SK-N-SH treated with all-trans-retinoic acid at 6 μM for 48 hours (cell line): ENCODE results near the gene ANKLE2.

Experiments
- ATAC-seq: fragments of 200-7000 bp; cut with Tn5 transposase; 3 replicates; pipeline ENCODE4 v1.9.1; 2020; ENCODE audit warnings: mild to moderate bottlenecking, moderate library complexity
- BACH2 ChIP-seq: fragments of 250-450 bp; sonication (Bioruptor Pico); IDR thresholded peaks from 2 replicates; pipeline ENCODE4 v1.9.0; 2021; ENCODE audit warnings: mild to moderate bottlenecking, borderline replicate concordance
- CREB5 ChIP-seq: fragments of 250-450 bp; sonication (Bioruptor Pico); IDR thresholded peaks from 2 replicates; pipeline ENCODE4 v1.5.1; 2020; ENCODE audit warnings: low read depth, mild to moderate bottlenecking, moderate library complexity
- CSRNP3 ChIP-seq: fragments of 250-450 bp; sonication (Bioruptor Pico); IDR thresholded peaks from 2 replicates; pipeline ENCODE4 v1.5.1; 2021; ENCODE audit warnings: mild to moderate bottlenecking, moderate library complexity
- ESRRG ChIP-seq: fragments of 250-450 bp; sonication (Bioruptor Pico); IDR thresholded peaks from 2 replicates; pipeline ENCODE4 v1.6.1; 2021; ENCODE audit warnings: mild to moderate bottlenecking
- GLIS3 ChIP-seq: fragments of 250-450 bp; sonication (Bioruptor Pico); IDR thresholded peaks from 2 replicates; pipeline ENCODE4 v1.5.0; 2020; ENCODE audit warnings: mild to moderate bottlenecking, moderate library complexity
- ISL1 ChIP-seq: fragments of 250-450 bp; sonication (Bioruptor Pico); IDR thresholded peaks from 2 replicates; pipeline ENCODE4 v2.1.2; 2022; ENCODE audit warnings: mild to moderate bottlenecking, moderate library complexity
- PATZ1 ChIP-seq: fragments of 250-450 bp; sonication (Bioruptor Pico); IDR thresholded peaks from 2 replicates; pipeline ENCODE4 v1.8.0; 2020; ENCODE audit warnings: mild to moderate bottlenecking, moderate library complexity, borderline replicate concordance
- POU6F1 ChIP-seq: fragments of 250-450 bp; sonication (Bioruptor Pico); IDR thresholded peaks from 2 replicates; pipeline ENCODE4 v1.8.0; 2021; ENCODE audit warnings: low read depth, mild to moderate bottlenecking, moderate library complexity, borderline replicate concordance
- PPARA ChIP-seq: fragments of 250-450 bp; sonication (Bioruptor Pico); IDR thresholded peaks from 2 replicates; pipeline ENCODE4 v1.5.0; 2020; ENCODE audit warnings: mild to moderate bottlenecking, borderline replicate concordance
- SNAI2 ChIP-seq: fragments of 250-450 bp; sonication (Bioruptor Pico); IDR thresholded peaks from 2 replicates; pipeline ENCODE4 v1.5.0; 2020; ENCODE audit warnings: mild to moderate bottlenecking, moderate library complexity
- TCF4 ChIP-seq: fragments of 250-450 bp; sonication (Bioruptor Pico); IDR thresholded peaks from 2 replicates; pipeline ENCODE4 v1.8.0; 2021; ENCODE audit warnings: mild to moderate bottlenecking, moderate library complexity, borderline replicate concordance
- TOX ChIP-seq: fragments of 250-450 bp; sonication (Bioruptor Pico); IDR thresholded peaks from 2 replicates; pipeline ENCODE4 v1.8.0; 2021; ENCODE audit warnings: mild to moderate bottlenecking, moderate library complexity, borderline replicate concordance
- TSHZ2 ChIP-seq: fragments of 250-450 bp; sonication (Bioruptor Pico); IDR thresholded peaks from 2 replicates; pipeline ENCODE4 v1.5.0; 2020; ENCODE audit warnings: mild to moderate bottlenecking, moderate library complexity
- ZC3H10 ChIP-seq: fragments of 250-450 bp; sonication (Bioruptor Pico); IDR thresholded peaks from 2 replicates; pipeline ENCODE4 v1.5.1; 2021; ENCODE audit warnings: mild to moderate bottlenecking, moderate library complexity
- ZFP3 ChIP-seq: fragments of 250-450 bp; sonication (Bioruptor Pico); IDR thresholded peaks from 2 replicates; pipeline ENCODE4 v1.5.0; 2020; ENCODE audit warnings: mild to moderate bottlenecking, moderate library complexity
- ZNF565 ChIP-seq: fragments of 450-650 bp; formaldehyde crosslinking; conservative IDR thresholded peaks from 2 replicates; pipeline ENCODE4 v1.5.0; 2020; ENCODE audit warnings: low read depth, mild to moderate bottlenecking, moderate library complexity
- ZNF8 ChIP-seq: fragments of 450-650 bp; formaldehyde crosslinking; IDR thresholded peaks from 2 replicates; pipeline ENCODE4 v1.5.0; 2020; ENCODE audit warnings: mild to moderate bottlenecking, moderate library complexity

ANKLE2 gene

GRCh38 chr12:132729541-132730320 is 31.9 kb downstream of the ANKLE2 start (continued):
- TF ChIP-seq CREB5 (CRISPR knock-in tag): no peak
- no peak for TF ChIP-seq PATZ1 (CRISPR knock-in tag)
- TF ChIP-seq CSRNP3 (CRISPR knock-in tag): no peak
- TF ChIP-seq, all 23 proteins: peak for 0

GRCh38 chr12:132728502-132728901 is 33.1 kb downstream of the ANKLE2 start:
- TF ChIP-seq ZC3H10 (CRISPR knock-in tag) (no peak), PPARA (CRISPR knock-in tag) (no peak), ESRRG (CRISPR knock-in tag) (no peak), ZFP3 (CRISPR knock-in tag) (no peak), CREB5 (CRISPR knock-in tag) (no peak)
- TF ChIP-seq, all 23 proteins: peak for 0
- no peak for ATAC-seq

- no peak for TF ChIP-seq ISL1
- no peak for TF ChIP-seq ZNF8 (CRISPR knock-in tag)
- no peak for TF ChIP-seq TCF4 (CRISPR knock-in tag)
- no peak for TF ChIP-seq CREB5 (CRISPR knock-in tag)
- no peak for ATAC-seq
These were observed 34.4 kb downstream of the ANKLE2 start for GRCh38 chr12:132727091-132727794.

- ATAC-seq: no peak
- no peak for TF ChIP-seq TSHZ2
- TF ChIP-seq ISL1: no peak
- no peak for TF ChIP-seq TOX (CRISPR knock-in tag)
- TF ChIP-seq CREB5 (CRISPR knock-in tag): no peak
- no peak for TF ChIP-seq SNAI2 (CRISPR knock-in tag)
- no peak for TF ChIP-seq PPARA (CRISPR knock-in tag)
- no peak for TF ChIP-seq GLIS3 (CRISPR knock-in tag)
- no peak for TF ChIP-seq ZNF565 (CRISPR knock-in tag)
- TF ChIP-seq POU6F1: no peak
- TF ChIP-seq PATZ1 (CRISPR knock-in tag): no peak
- no peak for TF ChIP-seq ZNF8 (CRISPR knock-in tag)
- no peak for TF ChIP-seq ESRRG (CRISPR knock-in tag)
- TF ChIP-seq BACH2 (CRISPR knock-in tag): no peak
These were observed 35.2 kb downstream of the ANKLE2 start for GRCh38 chr12:132726386-132726785.
